Nucleus accumbens (tissue), 56 donors: ENCODE measurements around the gene SEMA6A.

ENCODE experiments used
- DNase-seq, 56 donors: peaks; one replicate each; lab custom pipeline; 2025; lab: John Stamatoyannopoulos, UW

The SEMA6A gene

DNA sequence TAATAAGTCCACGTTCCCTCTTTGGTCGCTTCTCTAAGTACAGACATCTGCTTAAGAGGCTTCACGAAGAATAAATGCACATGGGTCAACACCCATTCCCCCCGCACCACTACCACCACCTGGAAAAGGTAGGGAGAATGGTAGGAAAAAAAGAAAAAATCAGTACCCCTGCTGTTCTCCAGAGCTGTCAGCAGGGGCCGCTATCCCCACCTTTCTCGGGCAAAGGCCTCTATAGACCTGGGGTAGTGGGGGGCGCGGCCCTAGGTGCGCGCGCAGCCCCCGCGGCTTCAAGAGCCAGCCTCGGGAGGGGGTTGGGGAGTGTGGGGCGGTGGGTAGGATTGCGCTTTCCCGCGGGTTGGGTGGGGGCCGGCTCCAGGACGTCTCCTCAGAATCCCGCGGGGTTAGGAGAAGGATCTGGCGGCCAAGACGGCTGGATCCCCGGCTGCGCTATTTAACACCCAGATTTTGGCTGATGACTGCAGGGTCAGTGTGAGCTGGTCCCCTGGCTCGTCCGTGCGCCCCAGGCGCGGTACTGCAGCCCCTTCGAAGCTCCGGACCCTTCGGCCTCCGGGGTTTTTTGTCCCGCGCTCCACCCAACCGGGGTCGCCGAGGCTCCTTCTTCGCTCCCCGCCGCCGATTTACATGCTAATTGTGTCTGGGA is 1.6 kb upstream of the SEMA6A start:
- peak in 53 of 56 donors; percentile 23 to 81 (median 60) for DNase-seq

DNA sequence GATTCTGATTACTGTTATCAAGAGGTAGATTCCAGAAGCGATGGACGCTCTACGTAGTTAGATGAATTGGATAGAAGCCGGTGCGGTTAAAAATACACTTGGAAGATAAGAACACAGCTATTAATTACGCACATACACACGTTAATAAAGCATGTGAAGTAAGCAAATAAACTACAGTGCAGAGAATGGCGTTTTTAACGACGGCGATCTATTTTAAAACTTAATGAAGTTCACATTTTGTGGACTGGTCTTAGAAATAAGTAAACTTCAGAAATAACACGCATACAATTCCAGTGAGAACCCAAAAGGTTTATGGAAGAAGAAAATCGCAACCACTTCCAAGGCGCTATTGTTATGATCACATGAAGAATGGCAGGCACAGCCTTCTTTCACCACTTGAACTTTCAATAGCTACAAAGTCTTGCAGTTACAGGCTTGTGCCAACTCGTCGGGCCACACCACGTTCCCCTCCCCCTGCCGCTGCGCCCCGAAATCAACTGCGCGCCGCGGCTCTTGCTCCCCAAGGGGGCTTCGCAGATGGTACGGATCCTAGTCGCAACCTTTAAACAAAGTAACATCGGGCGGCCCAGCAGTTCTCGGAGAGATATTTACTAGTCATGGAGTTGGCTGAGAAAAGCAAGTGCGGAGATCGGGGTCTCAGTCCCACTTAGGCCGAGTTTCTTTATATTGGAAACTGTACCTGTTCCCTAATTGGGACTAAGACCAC is 866 bp upstream of the SEMA6A start:
- peak in 19 of 56 donors; percentile 27 to 72 (median 54) for DNase-seq

DNA sequence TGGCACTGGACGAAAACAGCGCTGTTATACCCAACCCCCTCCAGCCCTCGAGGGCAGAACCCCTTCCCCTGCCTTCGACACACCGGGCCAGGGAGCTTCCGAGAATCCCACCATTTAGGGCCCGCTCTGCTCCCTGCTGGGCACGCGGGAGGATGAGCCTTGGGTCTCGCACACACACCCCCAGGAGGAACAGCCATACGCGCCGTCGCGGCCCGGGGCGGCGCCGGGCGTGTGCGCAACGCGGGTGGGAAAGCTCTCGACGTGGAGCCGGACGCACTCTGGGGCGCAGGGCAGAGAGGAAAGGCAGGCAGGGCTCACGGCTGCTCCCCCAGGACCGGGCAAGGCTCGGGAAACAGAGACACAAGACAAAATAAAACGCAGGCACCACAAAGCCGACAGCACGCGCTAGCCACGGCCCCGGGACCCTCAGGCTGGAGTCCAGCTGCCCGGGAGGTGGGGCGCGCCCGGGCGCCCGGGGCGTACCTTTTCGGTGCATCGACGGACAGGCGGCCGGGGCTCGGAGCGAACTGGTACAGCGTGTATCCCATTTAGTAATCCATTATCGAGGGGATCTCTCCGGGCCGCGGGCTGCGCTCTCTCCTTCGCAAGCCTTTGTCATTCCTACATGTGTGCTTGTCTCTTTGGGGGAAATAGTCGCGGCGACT is 789 bp downstream of the SEMA6A start:
- peak in 24 of 56 donors; percentile 16 to 67 (median 49) for DNase-seq

DNA sequence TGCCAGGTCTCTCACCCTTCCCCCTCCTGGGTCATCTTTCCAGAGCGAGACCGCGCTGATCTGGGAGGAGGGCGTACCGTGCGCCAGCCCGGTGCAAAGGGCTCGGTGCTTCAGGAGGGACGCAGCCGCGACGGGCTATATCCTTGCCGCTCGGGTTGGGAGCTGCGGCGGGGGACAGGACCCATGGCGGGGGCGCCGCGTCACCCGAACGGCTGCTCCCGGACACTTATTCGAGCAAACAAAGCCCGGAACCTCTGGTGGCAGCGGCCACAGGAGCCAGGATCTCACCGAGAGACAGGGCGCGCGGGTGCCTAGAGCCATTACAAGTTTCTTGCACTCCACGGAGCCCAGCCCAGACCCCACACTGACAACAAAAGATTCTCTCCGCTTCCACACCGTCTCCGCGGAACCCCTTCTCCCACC is 1.3 kb downstream of the SEMA6A start:
- peak in 26 of 56 donors; percentile 41 to 74 (median 60) for DNase-seq

DNA sequence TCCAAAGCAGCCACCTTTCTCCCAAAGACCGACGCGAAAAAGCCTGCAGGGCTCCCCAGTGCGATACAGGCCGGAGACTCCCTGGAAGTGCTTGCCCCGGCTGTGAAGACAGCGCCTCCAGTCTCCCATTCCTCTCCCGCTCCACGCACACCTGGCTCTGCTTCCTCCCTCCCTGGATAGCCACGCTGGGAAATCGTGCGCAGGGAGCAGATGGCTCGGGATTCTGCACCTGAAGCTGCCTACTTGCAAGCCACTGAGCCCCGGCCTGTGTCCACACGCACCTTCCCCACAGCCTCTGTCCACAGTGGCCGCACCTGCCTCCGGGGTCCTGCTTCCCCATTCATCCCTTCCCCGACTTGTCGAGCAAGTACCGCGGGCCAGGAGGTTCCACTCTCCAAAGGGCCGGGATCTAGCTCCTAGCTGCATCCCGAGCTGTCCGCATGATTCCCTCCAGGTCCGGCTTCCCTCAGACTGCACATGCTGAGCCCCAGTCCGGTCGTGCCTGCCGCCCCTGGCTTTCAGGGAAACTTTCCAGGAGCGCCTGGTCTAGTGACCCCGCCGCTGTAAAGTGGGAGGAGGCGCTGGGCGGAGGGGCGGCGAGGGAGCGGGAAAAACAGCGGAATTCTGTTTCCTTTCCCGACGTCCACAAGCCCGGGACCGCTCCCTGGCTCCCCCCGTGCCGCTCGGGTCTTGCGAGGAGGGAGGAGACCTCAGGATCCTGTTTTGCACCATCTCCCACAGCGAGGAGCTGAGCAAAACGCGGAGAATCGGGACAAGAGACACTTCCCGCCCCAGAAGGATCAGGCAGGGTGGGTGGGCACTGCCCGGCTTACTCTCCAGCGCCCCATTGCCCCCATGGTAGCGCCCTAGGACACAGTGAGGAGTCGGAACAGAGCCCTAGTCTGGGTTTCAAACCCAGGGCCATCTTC is 2.0 kb downstream of the SEMA6A start:
- peak in 45 of 56 donors; percentile 11 to 78 (median 56) for DNase-seq

DNA sequence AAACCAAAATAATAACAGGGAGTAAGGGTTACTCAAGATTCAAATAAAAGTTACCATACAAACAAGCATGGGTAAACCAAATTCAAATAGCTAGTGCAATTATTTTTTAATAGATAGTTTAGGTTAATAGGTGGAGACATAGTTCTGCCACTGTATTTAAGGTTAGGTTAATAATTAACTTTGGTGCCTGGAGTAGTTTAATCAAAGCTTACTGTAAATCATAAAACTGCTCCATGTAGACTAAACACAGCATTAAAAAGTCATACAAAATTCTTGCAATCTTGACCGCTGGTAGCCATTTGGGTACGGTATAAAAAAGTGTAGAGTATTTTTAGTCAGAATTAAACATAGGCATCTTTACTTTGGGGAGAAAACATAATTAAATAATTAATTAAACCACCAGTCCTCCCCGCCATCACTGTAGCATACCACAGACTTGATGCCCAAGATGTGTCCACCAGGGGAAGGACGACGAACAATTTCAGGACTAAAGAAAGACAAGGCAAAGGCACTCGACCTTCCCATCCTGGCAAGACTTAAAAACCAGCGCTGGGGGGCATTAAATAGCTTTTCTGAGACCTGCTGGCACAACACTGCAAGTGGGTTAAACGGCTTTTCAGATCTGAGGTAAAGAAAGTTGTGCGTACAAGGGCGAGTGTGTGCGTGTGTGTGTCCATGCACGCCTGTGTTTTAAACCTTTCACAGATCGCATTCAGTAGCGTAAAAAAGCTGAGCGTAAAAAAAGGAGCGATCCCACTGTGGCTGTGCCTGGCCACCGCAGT is 2.9 kb downstream of the SEMA6A start:
- peak in 6 of 56 donors; percentile 20 to 63 (median 38) for DNase-seq

DNA sequence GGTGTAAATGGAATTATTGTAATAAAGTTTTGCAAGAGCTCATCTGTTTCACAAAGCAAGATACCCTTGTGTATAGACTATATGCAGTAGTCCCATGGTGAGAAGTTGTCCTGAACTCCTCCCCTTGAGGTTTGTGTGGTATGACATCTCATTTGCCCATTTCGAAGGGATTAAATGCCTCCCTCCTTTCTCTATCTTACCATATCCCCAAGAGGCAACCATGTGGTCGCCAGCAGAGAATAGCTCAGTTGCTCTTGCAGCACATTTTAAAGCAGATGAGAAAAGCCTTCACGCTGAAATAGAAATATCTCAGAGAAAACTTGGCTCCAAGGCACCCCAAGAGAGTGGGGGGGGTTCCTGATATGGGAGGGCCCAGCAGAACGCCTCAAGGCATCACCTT is 4.6 kb downstream of the SEMA6A start:
- DNase-seq: no peak

DNA sequence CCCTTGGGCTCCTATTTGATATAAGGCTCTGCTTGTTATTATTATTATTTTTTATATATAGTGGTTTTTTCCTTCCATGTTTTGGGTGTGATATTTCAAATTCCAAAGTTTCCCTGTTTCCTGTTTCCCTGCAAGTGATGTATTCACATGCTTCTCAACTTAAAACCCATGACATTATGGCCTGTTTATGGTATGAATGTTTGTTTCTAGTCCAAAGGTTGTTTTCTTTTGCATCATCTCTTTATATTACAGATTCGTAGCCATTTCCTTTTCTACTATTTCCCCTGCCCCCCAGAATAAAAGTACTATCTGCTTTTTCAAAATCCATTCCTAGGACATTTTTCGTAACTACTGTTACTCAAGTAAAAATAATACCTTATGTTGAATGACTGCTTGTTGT is 7.5 kb downstream of the SEMA6A start:
- no peak for DNase-seq

DNA sequence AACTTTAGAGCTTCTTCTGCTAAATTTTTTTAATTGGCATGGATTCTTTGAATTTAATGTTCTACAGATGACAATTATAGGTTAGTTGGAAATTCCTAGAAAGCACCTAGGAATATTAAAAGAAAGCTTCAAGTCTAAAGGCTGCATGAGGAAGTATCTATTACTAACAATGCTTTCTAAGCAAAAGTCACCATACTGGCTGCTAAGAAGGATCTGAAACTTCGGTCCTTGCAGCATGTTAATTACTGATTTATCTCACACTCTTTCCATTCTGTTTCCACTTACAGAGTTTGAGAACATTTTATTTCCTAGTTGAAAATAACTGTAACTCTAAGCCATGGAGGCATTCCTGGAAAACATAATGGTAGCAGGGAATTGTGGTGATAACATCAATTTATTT is 8.4 kb downstream of the SEMA6A start:
- DNase-seq: no peak

DNA sequence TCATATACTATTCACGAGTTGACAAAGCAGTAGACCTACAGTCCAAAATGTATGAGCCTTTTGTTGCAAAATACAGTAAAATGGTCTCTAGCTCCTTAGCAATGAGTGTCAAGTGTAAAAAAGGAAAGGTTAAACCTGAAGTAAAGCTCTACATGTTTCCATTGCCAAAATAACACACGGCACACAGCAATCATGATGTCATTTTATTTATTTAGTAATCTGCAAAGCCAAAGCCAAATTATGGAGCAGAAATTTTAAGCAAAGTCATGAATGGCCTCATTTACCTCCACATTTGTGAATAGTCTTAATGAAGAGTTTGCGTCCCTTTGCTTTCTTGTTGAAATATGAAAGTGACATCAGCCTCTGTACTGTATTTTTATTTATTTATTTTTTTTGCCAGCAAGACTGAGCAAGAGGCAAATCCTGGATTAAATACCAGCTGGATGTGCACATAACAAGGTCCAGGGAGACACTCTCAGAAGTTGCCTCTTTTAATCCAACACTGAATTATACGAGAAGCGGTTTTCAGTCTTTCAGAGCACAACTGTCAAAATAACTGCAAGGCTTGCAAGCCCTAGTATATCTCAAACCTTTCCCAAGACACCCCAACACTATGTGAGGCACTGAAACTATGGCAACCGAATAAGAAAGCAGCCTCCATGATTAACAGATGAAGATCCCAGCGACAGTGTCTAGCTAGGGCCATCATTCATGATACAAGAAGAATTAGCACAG is 9.7 kb downstream of the SEMA6A start:
- DNase-seq: peak in 1 of 56 donors; percentile 10

DNA sequence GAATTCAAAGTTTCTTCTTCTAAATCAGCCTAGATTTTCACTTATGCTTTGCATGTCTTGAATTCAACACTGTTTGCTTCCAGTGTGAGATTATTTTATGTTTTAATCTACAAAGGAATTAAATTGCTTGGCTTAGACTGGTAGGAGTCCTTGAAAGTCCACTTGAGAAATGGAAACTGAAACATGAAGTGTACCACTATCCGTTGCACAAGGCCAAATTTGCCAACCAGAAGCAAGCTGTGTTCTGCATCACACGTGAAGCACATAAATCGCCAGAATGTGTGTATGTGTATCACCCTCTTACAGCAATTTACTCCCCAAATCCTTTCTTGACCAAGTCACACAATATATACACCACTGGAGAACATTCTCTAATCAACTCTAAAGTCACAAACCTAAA is 10.3 kb downstream of the SEMA6A start:
- no peak for DNase-seq

DNA sequence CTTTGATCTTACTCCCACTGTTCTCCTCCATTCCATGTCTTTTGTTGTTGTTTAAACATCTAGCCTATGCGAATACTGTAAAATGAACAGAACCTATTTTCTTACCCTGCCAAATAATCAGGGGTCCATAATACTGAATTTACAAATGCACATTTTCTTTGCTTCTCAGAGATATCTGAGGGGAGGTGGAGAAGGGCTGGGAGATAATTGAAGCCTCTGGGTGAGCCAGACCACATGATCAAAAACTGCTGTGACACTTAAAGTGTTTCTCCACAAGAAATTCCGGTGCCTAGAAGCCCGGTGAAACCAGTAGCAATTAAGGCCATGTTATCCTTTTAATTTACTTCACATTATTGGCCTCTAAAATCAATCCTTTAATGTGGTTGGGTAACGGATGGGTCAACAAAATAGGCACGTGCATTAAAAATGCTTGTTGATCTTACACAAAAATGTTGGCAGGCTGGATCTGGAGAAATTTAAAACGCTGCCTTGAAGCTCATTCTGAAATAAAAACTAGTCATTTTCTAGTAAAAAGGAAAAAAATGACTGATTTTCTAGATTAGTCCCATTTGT is 10.8 kb downstream of the SEMA6A start:
- no peak for DNase-seq

DNA sequence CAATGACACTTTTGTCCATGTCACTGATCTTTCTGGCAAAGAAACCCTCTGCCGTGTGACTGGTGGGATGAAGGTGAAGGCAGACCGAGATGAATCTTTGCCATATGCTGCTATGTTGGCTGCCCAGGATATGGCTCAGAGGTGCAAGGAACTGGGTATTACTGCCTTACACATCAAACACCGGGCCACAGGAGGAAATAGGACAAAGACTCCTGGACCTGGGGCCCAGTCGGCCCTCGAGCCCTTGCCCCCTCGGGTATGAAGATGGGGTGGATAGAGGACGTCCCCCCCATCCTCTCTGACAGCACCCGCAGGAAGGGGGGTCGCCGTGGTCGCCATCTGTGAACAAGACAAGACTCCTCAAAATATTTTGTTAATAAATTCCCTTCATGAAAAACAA is 12.0 kb downstream of the SEMA6A start:
- DNase-seq: no peak

DNA sequence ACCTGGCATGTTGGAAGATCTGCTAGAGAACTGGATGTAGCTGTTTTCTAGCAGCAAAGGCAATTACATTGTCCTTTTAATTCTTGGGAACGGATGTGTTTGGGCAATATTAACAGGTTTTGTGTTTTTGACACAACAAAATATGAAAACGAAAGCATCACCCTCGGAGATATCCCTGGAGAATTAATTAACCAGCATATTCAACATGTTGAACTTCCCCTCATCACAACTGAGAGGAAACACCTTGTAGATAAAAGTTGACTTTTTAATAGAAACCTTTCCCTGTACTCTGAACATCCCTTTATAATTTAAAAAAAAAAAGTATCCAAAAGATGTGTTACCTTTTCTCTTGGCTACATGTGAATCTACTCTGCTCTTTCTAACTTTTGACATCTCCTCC is 13.0 kb downstream of the SEMA6A start:
- no peak for DNase-seq

DNA sequence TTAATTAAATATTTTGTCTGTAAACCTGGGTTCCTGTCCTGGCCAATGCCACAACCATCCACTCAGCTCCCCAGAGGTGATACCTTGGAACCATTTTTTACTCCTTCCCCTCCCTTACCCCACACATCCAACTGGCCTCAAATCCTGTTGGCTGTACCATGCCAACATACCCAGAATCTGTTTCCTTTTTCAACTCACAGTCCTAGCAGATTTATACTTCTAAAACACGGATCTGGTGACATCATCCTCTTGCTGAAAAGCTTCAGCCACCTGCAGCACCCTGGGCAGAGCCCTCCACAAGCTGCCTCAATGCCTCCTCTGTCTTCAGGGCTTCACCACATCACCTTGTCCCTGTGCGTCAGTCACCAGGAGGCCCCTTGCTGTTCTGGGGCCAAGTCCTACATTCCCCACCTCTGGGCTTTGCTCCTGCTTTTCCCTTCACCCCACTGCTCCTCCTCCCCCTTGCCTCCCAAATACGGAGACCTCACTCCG is 14.9 kb downstream of the SEMA6A start:
- no peak for DNase-seq

DNA sequence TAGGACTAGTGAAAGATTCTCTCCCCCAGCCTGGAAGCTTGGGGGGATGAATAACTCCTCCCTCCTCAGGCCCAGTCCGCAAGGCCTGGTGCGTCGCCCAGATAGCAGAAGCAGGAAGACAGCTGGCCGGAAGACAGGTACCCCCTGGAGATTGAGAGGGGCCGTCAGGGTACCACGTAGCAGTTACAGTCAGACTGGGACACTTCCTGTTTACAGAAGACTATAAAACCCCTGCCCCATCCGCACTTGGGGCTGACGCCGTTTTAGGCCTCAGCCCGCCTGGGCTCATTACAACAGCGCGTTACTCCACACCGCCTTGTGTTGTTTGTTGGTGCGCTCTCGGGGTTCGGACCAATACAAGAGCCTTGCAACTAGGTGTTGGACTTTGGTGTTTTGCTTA is 15.4 kb downstream of the SEMA6A start:
- peak in 2 of 56 donors; percentile 15 to 29 for DNase-seq

DNA sequence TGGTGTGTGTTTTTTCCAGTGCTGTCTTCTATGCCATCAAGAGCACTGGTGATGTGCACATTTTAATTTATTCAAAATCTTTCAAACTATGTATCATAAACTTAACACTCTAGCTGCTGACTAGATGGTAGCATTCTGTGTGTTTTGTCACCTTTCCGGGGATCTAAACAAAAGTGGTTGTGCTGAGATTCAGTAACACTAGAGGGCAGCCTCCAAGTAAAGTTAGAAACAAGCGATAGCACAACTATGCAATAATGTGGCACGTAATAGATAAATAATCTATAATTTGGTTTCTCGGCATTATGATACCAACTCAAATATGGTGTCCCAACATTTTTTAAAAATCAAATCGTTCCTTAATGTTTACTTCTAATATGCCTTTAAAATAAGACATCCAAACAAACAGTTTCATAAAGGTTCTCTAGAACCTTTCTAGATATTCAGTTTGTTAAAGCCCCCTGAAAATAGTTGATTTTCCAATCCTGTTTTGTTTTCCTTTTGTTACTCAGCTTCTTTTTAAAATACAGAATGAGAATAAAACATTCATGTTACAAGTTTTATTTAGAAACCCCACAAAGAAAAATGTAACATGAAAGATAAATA is 16.9 kb downstream of the SEMA6A start:
- DNase-seq: peak in 1 of 56 donors; percentile 20

DNA sequence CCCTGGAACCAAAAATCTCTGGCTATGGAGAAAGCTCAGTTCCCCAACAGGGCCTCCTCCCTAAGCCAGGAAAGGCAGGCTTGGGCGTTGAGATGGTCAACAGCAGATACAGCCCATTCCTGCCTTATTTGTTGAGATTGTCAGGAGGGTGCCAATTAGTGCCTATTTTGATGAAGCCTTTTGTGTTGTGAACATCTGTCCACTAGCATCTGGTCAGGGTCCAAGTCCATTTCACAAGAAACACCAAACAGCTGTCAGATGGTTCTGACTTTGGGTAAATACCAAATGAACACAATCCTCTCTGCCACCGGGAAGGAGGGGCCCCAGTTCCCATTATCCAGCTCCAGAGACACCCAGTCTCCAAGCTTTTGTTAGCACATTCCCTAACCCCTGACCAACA is 19.9 kb downstream of the SEMA6A start:
- peak in 10 of 56 donors; percentile 24 to 59 (median 30) for DNase-seq
